ENCODE measurements around the gene SLC9A6.

The SLC9A6 gene

DNA sequence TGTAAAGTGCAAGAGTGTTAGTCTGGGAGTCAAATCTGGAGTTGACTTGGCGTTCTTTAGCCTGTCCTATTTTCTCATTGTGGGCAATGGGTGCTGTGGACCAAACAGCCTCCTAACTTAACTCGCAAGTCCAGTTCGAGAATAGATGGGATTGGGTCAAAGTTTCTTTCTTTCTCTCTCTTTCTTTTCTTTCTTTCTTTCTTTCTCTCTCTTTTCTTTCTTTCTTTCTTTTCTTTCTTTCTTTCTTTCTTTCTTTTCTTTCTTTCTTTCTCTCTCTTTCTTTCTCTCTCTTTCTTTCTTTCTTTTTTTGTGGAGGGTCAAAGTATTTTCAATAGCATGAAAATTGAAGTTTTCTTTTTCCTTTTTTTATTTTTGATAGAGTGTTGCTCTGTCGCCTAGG lies 3.0 kb downstream of the SLC9A6 start:
- Mint-ChIP-seq H3K4me3 (no peak overlapping the region), H3K9me3 (peaks cover 0 to 3% of the 10 kb centered on the region in 2 donors), H3K27ac (no peak overlapping the region), H3K36me3 (peaks cover 9 to 12% of the 10 kb centered on the region in 2 donors), H3K4me1 (peaks cover 18 to 43% of the 10 kb centered on the region in 2 donors), H3K27me3 (no peaks in the 10 kb centered on the region)
- ATAC-seq (replicated peaks) (no peak), DNase-seq (no peak)

DNA sequence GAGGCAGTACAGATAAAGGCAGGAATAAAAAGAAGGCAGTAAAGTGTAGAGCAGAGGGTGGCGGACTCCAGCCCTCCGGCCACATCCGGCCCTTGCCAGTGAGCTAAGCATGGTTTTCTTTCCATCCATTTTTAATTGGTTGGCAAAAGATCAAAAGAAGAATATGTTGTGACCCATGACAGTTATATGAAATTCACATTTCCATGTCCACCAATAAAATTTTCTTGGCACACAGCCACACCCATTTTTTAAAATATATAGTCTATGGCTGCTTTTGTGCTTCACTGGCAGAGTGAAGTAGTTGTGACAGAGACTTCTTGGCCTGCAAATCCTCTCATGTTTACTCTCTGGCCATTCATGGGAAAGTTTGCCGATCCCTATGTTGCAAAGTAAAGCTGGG lies 29.8 kb downstream of the SLC9A6 start:
- no peak for ATAC-seq (replicated peaks)
- H3K27me3 Mint-ChIP-seq = no peaks in the 10 kb centered on the region
- H3K4me1 Mint-ChIP-seq = no peaks in the 10 kb centered on the region
- no peak overlapping the region for H3K27ac Mint-ChIP-seq
- no peak for DNase-seq
- peaks cover 28 to 30% of the 10 kb centered on the region in 2 donors for H3K36me3 Mint-ChIP-seq
- no peak overlapping the region for H3K4me3 Mint-ChIP-seq
- H3K9me3 Mint-ChIP-seq = no peaks in the 10 kb centered on the region

DNA sequence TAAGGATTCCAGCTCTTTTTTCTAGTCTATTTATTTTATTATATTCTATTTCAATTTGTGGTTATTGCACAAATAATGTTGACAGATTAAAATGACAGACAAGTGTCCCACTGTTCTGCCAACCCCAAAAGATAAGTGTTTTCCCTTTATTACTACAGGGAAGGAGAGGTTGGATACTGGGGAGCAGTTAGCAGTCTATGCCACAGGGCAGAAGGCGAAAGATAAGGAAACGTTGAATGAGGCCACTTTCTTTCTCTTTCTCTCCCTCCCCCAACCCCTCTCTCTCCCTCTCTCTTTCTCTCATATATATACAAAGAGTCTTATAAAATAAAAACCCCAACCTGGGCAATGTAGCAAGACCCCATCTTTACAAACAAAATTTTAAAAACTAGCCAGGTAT lies 31.6 kb downstream of the SLC9A6 start:
- Mint-ChIP-seq H3K4me3 (no peak overlapping the region), H3K4me1 (peaks cover 6 to 8% of the 10 kb centered on the region in 2 donors), H3K27ac (no peak overlapping the region), H3K27me3 (no peaks in the 10 kb centered on the region), H3K9me3 (no peaks in the 10 kb centered on the region), H3K36me3 (peaks cover 30% of the 10 kb centered on the region in 2 donors)
- DNase-seq (no peak), ATAC-seq (replicated peaks) (no peak)

DNA sequence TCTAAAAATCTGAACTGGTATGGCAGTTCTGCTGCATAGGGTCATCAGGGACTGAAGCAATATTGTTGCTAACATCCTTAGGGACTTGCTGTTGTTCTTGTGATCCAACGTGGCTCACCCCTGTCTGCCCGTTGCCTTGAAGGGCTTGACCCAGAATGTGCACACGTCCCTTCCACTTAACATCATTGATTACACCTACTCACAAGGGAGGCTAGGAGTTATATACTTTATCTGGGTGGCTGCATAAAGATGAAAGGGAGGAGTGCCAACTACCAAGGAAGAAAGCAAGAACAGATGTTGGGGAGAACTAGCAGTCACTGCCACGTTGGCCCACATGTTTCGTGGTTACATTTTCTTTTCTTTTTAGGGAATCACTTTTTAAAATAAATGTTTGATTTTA lies 34.0 kb downstream of the SLC9A6 start:
- ATAC-seq (replicated peaks) (no peak), DNase-seq (no peak)
- Mint-ChIP-seq H3K4me1 (peaks cover 6 to 13% of the 10 kb centered on the region in 2 donors), H3K27me3 (no peaks in the 10 kb centered on the region), H3K27ac (peak overlapping the region; percentile 68), H3K4me3 (no peak overlapping the region), H3K36me3 (peaks cover 27 to 28% of the 10 kb centered on the region in 2 donors), H3K9me3 (no peaks in the 10 kb centered on the region)

DNA sequence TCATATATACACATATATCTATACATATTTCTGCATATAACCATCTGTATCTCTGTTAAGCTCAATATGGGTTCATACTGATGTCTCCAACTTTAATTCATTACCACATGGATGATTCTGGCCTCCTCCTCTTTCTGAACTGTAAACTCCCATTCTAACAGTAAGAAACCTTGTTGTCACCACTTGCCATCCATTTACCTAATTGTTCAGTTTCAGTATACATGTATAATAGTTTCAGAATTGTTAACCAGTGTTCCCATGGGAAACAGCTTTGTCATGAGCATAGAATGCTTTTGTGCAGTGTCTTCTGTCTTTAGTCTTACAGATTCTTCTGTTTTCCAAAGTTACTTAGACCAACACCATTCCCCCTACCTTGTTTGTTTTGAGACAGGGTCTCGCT lies 35.9 kb downstream of the SLC9A6 start:
- peaks cover 22 to 24% of the 10 kb centered on the region in 2 donors for H3K36me3 Mint-ChIP-seq
- H3K27ac Mint-ChIP-seq = peak overlapping the region; percentile 91

DNA sequence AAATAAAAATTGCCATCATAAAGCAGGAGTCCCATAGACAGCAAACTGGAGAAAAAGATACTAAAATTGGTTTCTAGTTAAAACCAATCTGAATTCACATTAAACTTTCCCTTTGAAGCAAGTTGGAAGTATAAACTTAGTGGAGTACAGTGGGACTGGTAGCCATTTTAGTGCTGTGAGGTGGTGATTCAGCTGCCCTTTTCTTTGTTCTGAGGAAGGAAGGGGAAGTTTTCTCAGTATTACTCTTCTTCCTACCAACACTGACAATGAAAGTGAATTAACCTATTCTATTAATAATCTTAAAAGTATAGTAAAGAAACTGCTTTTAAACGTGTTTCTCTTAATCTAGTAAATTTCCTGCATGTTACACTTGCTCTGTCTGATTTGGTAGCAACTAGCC lies 36.7 kb downstream of the SLC9A6 start:
- peaks cover 0 to under 1% of the 10 kb centered on the region in 2 donors for H3K27me3 Mint-ChIP-seq
- peak overlapping the region; percentile 91 for H3K27ac Mint-ChIP-seq
- peaks cover 22 to 24% of the 10 kb centered on the region in 2 donors for H3K36me3 Mint-ChIP-seq
- H3K4me1 Mint-ChIP-seq = peaks cover 6 to 13% of the 10 kb centered on the region in 2 donors
- DNase-seq (no peak), ATAC-seq (replicated peaks) (peak; percentile 91 to 92)
- H3K4me3 Mint-ChIP-seq = peak overlapping the region; percentile 23 to 53
- H3K9me3 Mint-ChIP-seq = no peaks in the 10 kb centered on the region

More for the DNA sequence above, 35.9 kb downstream of the SLC9A6 start:
- no peaks in the 10 kb centered on the region for H3K27me3 Mint-ChIP-seq
- H3K4me3 Mint-ChIP-seq = no peak overlapping the region
- DNase-seq (no peak), ATAC-seq (replicated peaks) (peak; percentile 85 to 86)
- H3K9me3 Mint-ChIP-seq = no peaks in the 10 kb centered on the region
- peaks cover 6 to 13% of the 10 kb centered on the region in 2 donors for H3K4me1 Mint-ChIP-seq

DNA sequence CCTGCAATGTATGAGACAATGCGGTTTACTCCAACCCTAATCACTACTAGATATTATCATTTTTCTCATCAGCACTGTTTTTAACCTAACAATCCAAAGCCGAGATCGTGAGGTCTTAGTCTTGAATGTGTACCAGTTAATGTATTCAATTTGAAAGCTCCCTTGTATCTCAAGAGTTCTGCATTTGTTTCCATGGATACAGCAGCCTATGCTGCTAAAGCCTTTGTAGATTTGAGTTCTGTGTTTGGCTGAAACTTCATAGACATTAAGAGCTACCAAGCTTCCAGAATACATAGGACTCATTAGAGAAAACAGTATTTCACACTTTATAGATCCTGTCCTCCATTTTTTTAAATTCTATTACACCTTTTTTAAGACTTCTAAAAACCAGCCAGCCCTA lies 39.9 kb downstream of the SLC9A6 start:
- Mint-ChIP-seq H3K27me3 (peaks cover 0 to 9% of the 10 kb centered on the region in 2 donors), H3K27ac (no peak overlapping the region), H3K36me3 (peaks cover 4 to 15% of the 10 kb centered on the region in 2 donors), H3K4me3 (no peak overlapping the region), H3K4me1 (peaks cover 6 to 13% of the 10 kb centered on the region in 2 donors), H3K9me3 (no peaks in the 10 kb centered on the region)
- no peak for DNase-seq
- no peak for ATAC-seq (replicated peaks)

DNA sequence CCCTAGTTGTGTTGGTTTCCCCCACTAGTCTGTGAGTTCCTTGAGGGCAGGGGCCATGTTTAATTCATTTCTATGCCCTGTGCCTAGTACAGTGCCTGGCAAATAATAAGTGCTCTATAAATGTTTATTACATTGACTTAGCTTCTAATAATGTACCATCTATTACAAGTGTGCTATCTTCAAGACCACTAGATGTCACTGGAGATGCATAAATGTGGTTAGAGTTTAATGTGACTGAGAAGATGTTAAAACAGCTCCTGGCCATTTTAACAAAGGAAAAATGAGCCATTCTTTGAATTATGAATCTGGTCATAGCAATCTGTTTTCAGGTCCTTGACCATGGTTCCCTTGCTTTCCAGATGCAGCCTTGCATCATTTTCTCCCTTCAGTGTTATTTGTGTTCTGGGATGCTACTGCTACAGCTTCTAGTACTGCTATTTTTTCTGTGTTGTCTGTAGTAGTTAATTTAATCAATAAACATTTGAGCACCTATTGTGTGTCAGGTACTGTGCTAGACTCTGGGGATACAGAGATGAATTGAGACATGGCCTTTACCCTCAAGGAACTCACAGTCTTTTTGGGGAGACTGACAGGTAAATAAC lies 43.2 kb downstream of the SLC9A6 start:
- Mint-ChIP-seq H3K27ac (no peak overlapping the region), H3K9me3 (no peaks in the 10 kb centered on the region), H3K27me3 (peaks cover 0 to 9% of the 10 kb centered on the region in 2 donors), H3K4me1 (peaks cover 0 to 1% of the 10 kb centered on the region in 2 donors), H3K4me3 (no peak overlapping the region), H3K36me3 (peaks cover 4 to 14% of the 10 kb centered on the region in 2 donors)
- DNase-seq (no peak), ATAC-seq (replicated peaks) (peak; percentile 59 to 80)

DNA sequence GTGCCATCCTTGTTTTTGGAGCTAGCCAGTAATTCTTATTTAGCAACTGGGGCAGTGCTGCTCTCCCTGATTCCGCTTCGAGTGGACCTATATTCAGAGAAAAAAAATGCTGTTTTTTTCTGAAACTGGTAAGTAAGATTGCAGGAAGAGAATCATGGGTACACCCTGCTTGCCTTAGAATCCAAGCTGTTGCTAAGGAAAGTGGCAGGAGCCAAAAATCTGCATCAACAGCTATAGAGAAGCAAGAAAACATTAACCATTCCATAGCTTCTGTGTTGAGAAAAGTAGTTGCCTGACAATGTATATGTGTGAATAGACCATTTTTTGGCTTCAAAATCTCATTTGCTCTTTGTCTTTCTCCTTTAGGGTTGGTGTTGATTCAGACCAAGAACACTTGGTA lies 44.5 kb downstream of the SLC9A6 start:
- Mint-ChIP-seq H3K4me3 (no peak overlapping the region), H3K9me3 (no peaks in the 10 kb centered on the region), H3K4me1 (no peaks in the 10 kb centered on the region), H3K27me3 (peaks cover 0 to 9% of the 10 kb centered on the region in 2 donors), H3K27ac (no peak overlapping the region), H3K36me3 (peaks cover 4 to 14% of the 10 kb centered on the region in 2 donors)
- ATAC-seq (replicated peaks) (no peak), DNase-seq (no peak)

DNA sequence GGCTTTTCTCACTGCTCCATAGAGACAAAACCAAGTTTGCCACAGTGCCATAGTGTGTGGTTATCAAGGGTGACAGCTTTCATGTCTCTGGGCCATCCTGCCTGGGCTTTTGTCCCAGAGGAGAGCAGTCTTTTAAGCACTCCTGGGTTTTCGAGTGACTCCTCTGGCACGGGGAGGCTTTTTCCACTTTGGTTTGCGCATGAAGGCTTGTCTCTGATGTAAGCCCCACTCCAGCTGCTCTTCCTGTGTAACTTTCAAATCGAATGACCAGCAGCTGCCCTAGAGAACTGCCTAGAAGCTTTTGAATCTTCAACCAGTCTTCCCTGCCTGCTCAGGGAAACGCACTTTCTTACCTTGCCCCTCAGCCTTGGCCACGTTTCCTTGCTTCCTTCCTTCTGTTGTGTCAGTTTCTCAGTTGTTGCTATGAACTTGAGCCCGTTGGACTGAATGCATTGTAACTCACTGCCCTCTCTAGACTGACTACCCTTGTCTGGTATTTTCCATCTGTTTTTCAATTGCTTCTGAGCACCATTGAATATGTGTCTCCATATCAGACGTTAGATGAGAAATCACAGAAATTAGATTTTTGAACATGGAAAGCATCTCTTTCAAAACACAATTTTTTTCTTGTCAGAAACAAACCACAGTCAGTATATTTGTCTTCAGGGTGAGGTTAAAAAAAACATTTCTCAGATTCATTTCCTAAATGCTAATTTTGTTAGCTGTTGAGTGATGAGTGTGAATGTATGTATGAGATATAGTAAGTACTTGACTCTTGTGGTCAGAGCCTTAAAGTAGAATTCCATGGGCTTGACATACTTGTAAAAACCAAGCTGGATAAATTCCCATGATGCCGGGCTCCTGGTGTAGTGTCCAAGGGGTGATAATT lies 45.3 kb downstream of the SLC9A6 start:
- no peak for DNase-seq
- no peak overlapping the region for H3K27ac Mint-ChIP-seq
- no peaks in the 10 kb centered on the region for H3K4me1 Mint-ChIP-seq
- no peak overlapping the region for H3K4me3 Mint-ChIP-seq
- H3K36me3 Mint-ChIP-seq = peaks cover 4 to 14% of the 10 kb centered on the region in 2 donors
- H3K27me3 Mint-ChIP-seq = peaks cover 0 to 9% of the 10 kb centered on the region in 2 donors
- H3K9me3 Mint-ChIP-seq = no peaks in the 10 kb centered on the region
- ATAC-seq (replicated peaks) = no peak

DNA sequence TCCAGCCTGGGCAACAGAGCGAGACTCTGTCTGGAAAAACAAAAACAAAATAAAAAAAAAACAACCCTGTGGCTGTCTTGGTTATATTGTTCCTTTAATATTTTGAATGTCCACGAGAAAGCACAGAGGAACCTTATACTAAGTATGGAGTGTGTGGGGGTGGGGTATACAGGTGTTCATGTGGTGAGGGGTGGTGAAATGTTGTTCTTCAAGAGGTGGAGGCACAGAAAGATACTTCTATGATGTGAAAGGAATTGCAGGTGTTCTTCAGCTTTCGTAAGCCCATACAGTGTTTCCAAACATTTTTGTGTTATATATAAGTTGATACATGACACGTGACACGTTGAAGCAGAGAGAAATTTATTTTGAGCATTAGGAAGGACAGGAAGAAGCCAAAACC lies 46.4 kb downstream of the SLC9A6 start:
- Mint-ChIP-seq H3K27me3 (peaks cover 0 to 9% of the 10 kb centered on the region in 2 donors), H3K27ac (no peak overlapping the region), H3K4me1 (no peaks in the 10 kb centered on the region), H3K36me3 (peaks cover 4 to 19% of the 10 kb centered on the region in 2 donors), H3K4me3 (no peak overlapping the region), H3K9me3 (no peaks in the 10 kb centered on the region)
- DNase-seq (no peak), ATAC-seq (replicated peaks) (no peak)

DNA sequence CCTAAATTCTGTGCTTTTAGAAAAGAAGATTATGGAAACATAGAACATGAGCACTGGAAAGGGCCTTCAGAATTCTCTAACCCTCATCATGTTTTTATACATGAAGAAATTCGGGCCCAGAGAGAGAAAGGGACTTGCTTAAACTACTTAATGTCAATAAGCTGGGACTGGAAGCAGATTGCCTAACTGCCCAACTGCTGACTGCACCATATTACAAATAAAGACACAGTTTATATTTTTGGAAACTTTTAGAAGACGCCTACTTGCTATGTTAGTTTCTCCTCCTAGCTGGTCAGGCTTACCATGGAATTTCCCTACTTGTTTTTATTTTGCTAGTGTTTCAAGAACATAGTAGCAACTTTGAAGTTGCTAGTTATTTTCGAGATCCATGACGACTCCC lies 47.1 kb downstream of the SLC9A6 start:
- Mint-ChIP-seq H3K36me3 (peaks cover 4 to 19% of the 10 kb centered on the region in 2 donors), H3K27me3 (peaks cover 0 to 6% of the 10 kb centered on the region in 2 donors), H3K4me3 (no peak overlapping the region), H3K4me1 (no peaks in the 10 kb centered on the region), H3K27ac (no peak overlapping the region), H3K9me3 (no peaks in the 10 kb centered on the region)
- no peak for ATAC-seq (replicated peaks)
- no peak for DNase-seq

DNA sequence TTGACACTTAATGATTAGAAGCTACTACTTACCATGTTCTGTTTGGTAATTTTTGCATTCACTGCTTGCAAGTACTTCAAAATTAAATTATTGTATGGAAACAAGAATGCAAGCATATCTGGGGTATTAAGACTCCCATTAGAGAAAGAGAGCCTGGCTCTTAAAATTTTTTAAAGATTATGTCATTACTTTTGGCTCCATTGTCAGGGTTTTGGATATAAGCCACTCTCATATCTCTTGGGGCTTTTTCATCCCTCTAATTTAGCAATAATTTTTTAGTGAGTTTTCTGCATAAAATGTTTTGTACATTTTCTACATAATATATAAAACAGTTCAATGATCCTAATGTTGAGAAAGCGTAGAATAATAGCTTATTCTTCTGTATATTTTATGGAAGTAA lies 49.4 kb downstream of the SLC9A6 start:
- no peak for DNase-seq
- Mint-ChIP-seq H3K36me3 (peaks cover 4 to 9% of the 10 kb centered on the region in 2 donors), H3K4me1 (no peaks in the 10 kb centered on the region), H3K4me3 (no peak overlapping the region), H3K27me3 (no peaks in the 10 kb centered on the region), H3K27ac (no peak overlapping the region), H3K9me3 (no peaks in the 10 kb centered on the region)
- no peak for ATAC-seq (replicated peaks)

DNA sequence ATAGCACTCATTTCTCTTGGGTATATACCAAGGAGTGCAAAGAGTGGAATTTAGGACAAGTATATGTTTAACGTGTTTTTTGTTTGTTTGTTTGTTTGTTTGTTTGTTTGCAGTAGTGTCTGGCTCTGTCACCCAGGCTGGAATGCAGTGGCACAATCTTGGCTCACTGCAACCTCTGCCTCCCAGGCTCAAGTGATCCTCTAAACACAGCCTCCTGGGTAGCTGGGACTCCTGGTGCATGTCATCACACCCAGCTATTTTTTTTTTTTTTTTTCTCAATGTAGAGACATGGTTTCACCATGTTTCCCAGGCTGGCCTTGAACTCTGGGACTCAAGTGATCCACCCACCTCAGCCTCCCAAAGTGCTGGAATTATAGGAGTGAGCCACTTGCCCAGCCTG lies 50.4 kb downstream of the SLC9A6 start:
- no peak for ATAC-seq (replicated peaks)
- H3K4me1 Mint-ChIP-seq = no peaks in the 10 kb centered on the region
- no peak overlapping the region for H3K4me3 Mint-ChIP-seq
- no peak for DNase-seq
- no peak overlapping the region for H3K27ac Mint-ChIP-seq
- no peaks in the 10 kb centered on the region for H3K27me3 Mint-ChIP-seq
- H3K36me3 Mint-ChIP-seq = peaks cover 5 to 6% of the 10 kb centered on the region in 2 donors
- no peaks in the 10 kb centered on the region for H3K9me3 Mint-ChIP-seq

DNA sequence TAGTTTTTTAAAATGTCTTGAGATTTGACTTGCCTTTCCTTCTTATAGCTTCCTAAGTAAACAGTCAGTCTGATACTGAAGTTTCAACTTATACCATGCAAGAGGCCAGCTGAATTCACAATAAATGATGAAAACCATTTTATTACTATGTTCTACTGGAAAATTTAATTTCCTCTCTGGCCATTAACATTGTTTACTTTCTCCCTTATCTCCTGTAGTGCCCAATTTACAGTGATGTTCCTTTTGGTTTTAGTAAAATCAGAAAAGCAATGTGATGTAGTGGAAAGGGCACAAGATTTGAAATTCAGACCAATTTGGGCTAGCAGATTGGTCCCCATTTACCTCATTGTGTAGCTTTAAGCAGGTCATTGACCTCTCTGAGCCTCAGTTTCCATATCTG lies 54.2 kb downstream of the SLC9A6 start:
- H3K4me3 Mint-ChIP-seq = no peak overlapping the region
- peaks cover 6 to 8% of the 10 kb centered on the region in 2 donors for H3K36me3 Mint-ChIP-seq
- H3K4me1 Mint-ChIP-seq = no peaks in the 10 kb centered on the region
- no peak for ATAC-seq (replicated peaks)
- no peak overlapping the region for H3K27ac Mint-ChIP-seq
- no peak for DNase-seq
- H3K9me3 Mint-ChIP-seq = no peaks in the 10 kb centered on the region
- H3K27me3 Mint-ChIP-seq = no peaks in the 10 kb centered on the region

All from stimulated activated naive B cell treated with anti-CD40 and anti-IgM and Interleukin-4, amounts not matched to agents 10 μg/mL and 1 μg/mL and 100 μg/mL, for 72 hours (primary cell).